HG02970 (cell line): ENCODE measurements around the gene BCL3.
"Not testable (repeated sequence)": the region's sequence is repeated elsewhere in the genome, so short reads cannot be mapped to it uniquely, and the experiment has no call there.

ENCODE experiments used
- ATAC-seq: cut with Tn5 transposase; IDR thresholded peaks from one replicate; pipeline ENCODE4 v1.9.1; 2021; ENCODE audit warnings: mild to moderate bottlenecking, moderate library complexity, moderate number of reproducible peaks; ENCODE audit not compliant: unreplicated experiment, low FRiP score

BCL3 gene

GRCh38 chr19:44720396-44720795, 28.1 kb upstream of the BCL3 start:
- not testable (repeated sequence) for ATAC-seq

DNA sequence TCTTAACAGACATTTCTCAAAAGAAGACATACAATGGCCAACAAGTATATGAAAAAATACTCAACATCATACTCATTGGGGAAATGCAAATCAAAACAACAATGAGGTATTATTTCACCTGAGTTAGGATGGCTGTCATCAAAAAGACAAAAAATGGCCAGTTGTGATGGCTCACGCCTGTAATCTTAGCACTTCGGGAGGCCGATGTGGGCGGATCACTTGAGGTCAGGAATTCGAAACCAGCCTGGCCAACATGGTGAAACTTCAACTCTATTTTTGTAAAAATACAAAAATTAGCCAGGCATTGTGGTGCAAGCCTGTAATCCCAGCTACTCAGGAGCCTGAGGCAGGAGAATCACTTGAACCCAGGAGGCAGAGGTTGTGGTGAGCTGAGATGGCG, 27.6 kb upstream of the BCL3 start:
- ATAC-seq = no peak

DNA sequence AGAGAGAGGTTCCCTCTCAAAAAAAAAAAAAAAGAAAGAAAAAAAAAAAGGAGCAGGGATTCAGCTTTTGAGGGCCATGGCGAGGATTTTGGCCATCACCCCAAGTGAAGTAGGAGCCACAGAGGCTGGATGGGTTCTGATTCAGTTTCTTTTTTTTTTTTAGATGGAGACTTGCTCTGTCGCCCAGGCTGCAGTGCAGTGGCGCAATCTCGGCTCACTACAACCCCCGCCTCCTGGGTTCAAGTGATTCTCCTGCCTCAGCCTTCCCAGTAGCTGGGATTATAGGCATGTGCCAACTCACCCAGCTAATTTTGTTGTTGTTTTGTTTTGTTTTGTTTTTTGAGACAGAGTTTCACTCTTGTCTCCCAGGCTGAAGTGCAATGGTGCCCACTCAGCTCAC, 27.1 kb upstream of the BCL3 start:
- ATAC-seq = not testable (repeated sequence)

DNA sequence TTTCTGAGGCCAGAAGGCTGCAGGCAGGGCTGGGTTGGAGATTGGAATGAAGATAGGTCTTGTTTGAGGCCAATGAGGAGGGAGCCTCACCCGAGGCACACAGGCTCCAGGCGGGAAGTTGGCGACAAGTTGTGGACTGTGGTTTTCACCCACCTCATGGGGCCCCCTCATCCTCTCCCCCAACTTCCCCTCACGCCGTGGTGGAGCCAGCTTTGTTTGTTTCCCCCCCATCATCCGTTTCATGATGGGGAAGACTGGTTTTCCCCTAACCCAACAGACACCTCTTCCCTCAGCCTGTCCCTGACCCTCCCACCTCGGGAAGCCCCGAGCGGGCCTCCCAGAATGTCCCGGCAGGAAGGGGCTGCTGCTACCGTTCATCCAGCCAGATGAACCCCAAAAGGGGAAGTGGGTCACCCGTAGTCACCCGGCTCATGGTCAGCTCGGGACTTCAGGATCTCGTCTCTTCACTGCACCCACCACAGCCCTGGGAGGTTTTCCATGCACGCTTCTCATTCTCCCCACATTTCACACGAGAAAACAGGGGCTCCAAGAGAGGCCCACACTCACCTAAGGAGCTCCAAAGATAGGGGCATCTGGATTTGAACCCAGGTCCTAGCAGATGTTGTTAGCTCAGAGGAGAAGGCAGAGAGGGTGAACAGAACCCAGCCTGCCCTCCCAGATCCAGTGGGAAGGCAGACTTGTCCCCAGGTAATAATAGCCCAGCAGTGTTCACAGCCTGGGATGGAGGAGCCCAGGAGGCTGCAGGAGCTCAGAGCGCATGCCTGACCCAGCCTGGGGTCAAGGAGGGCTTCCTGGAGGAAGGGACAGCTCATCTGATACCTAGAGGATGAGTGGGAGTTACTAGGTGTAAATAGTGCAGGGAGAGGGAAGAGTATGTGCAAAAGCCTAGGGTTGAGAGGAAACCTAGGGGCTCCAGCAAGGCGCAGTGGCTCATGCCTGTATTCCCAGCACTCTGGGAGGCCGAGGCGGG, 26.1 kb upstream of the BCL3 start:
- no peak for ATAC-seq

DNA sequence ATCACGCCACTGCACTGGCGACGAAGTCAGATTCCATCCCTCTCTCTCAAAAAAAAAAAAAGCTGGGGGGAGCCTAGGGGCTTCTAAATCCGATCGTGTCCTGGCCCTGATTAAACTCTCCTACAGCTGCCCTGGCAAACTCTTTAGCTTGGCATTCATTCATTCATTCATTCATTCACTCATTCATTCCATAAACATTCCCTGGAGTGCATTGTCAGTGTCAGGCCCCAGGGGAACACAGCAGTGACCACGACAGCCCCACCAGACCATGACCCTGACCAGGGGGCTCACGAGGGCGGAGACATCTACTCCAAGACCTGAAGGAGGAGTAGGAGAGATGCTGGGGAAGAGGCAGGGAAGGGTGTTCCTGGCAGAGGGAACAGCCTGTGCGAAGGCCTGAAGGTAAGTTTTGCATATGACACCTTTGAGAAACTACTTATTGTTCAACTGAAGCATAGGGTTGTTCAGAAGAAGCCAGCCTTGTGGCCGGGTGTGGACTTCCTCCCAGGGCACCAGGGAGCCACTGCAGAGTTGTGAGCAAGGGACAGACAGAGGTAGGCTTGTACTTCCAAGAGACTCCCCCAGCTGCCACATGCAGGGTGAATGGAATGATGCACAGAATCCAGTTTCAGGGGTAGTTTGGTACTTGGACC, 25.1 kb upstream of the BCL3 start:
- no peak for ATAC-seq

GRCh38 chr19:44723952-44724319, 24.6 kb upstream of the BCL3 start:
- ATAC-seq = no peak

- no peak for ATAC-seq
Measured at GRCh38 chr19:44725251-44725650, 23.3 kb upstream of the BCL3 start.

- ATAC-seq = no peak
Measured at GRCh38 chr19:44725684-44726083, 22.8 kb upstream of the BCL3 start.

- no peak for ATAC-seq
Measured at GRCh38 chr19:44726465-44726864, 22.0 kb upstream of the BCL3 start.

- no peak for ATAC-seq
Measured at GRCh38 chr19:44728178-44728577, 20.3 kb upstream of the BCL3 start.

GRCh38 chr19:44729516-44730033, 18.9 kb upstream of the BCL3 start:
- no peak for ATAC-seq

DNA sequence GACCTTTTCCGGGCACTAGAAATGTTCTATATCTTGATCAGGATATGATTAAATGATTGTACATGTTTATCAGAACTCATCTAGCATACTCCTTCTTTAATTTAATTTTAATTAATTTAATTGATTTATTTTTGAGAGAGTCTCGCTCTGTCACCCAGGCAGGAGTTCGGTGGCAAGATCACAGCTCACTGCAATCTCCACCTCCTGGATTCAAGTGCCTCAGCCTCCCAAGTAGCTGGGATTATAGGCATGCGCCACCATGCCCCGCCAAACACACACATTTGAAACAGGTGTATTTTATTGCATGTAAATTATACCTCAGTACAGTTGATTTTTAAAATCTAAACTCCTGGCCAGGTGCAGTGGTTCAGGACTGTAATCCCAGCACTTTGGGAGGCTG, 17.4 kb upstream of the BCL3 start:
- ATAC-seq = no peak

GRCh38 chr19:44731622-44732021, 16.9 kb upstream of the BCL3 start:
- ATAC-seq = no peak

- no peak for ATAC-seq
Measured at GRCh38 chr19:44732235-44733014, 16.1 kb upstream of the BCL3 start.

DNA sequence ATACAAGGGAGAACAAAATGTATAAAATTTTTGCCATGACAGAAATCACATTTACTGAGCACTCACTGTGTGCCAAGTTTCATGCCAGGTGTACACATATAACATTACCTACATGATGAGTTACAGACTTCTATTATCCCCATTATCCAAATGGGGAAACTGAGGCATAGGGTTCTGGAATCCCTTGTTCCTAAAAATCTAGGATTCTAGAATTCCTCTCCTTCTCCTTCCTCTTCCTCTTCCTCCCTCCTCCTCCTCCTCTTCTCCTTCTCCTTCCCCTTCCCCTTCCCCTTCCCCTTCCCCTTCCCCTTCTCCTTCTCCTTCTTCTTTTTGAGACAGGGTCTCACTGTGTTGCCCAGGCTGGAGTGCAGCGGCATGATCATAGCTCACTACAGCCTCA, 14.2 kb upstream of the BCL3 start:
- no peak for ATAC-seq

GRCh38 chr19:44735011-44735410, 13.5 kb upstream of the BCL3 start:
- no peak for ATAC-seq

- ATAC-seq = no peak
Measured at GRCh38 chr19:44737238-44738071, 11.1 kb upstream of the BCL3 start.

- ATAC-seq = no peak
Measured at GRCh38 chr19:44738136-44738535, 10.4 kb upstream of the BCL3 start.

DNA sequence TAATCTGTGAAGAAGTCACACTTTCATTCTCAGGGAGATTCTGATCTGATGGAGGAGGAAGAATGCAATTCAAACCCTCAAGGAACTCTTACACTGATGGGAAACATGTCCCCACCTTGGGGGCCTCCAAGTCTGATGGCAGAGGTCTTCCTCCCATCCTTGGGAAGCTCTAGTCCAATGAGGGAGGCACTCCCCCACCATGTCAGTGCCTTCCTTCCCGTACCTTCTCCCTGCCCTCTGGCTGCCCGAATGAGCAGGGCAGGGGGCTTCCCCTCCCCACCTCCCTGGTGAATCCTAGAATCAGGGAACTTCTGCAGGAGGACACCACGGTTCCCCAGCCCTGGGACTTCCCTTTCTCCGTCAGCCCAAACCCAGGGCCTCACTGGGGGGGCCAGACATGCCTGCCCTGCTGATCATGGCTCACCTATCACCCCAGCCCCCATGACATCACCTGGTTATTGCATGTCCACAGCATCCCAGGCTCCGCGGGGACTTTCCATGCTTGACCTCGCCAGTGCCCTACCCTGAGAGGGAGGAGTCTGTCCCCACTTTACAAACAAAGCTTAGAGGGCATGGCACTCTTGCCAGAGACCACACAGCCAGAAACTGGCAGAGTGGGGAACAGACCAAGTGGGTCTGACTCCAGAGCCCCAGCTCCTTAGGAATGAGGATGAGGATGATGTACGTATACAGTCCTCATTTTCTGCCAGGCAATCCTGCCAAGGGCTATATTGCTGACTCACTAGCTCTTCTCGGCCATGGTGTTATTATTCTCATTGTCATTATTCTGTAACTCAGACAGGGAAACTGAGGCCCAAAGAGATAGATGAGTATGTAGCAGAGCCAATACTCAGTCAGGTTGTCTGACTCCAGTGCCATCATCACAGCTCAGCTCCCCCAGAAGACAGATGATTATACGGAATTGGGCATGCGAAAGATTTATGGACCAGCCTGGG, 9.6 kb upstream of the BCL3 start:
- ATAC-seq = no peak
